Astrocyte (in vitro differentiated cells and primary cell): ENCODE data around the gene MARVELD1.

Source experiments
- EZH2 ChIP-seq: IDR thresholded peaks from 2 replicates; pipeline ENCODE4 v1.6.1; 2012; ENCODE audit warnings: mild to moderate bottlenecking, low read length, inconsistent platforms; ENCODE audit not compliant: insufficient read depth
- TF ChIP-seq, protein P1 (sequence below): IDR thresholded peaks from 2 replicates; pipeline ENCODE4 v1.5.1; 2011; ENCODE audit warnings: low read depth, mild to moderate bottlenecking, inconsistent platforms, low read length, moderate library complexity; ENCODE audit not compliant: insufficient read depth

DNA sequence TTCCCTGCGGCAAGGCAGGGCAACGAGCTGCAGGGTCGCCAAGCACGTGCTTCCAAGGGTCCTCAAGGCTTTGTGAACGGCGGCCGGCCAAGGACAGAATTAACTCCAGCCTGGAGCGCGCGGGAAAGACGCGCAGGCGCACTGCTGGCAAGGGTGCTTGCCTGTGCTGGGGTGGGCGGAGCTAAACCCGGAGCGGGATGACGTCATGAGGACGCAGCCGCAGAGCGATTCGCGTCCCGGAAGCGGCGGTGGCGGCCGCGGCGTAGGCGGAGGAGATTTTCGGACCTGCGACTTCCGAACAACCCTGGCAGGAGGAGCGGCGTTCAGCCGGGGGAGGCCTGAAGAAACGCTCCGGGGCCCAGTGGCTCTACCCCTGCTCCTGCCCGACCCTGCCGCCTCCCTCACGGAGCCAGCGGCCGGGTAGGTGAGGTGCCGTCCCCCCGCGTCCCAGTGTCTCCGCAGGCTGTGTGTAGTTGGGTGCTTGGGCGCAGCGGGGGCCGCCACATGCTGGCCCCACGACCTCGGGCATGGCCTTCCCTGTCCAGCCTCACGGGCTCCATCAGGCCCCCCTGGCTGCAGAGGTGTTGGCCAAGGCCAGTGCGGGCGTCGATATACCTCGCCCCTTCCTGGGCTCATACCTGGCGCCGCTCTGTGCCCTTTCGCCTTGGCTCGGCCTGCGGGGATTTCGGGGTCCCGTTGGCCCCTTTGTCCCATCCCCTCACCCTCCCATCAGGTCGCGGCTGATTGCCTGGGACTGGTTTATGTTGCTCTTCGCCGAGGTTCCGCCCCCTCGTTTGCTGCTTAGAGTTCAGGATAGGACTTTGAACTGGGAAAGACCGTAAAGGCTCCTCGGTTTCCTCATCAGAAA lies 23.6 kb downstream of the MARVELD1 start, which contains the start of gene ZFYVE27:
- TF ChIP-seq, protein P1, sequence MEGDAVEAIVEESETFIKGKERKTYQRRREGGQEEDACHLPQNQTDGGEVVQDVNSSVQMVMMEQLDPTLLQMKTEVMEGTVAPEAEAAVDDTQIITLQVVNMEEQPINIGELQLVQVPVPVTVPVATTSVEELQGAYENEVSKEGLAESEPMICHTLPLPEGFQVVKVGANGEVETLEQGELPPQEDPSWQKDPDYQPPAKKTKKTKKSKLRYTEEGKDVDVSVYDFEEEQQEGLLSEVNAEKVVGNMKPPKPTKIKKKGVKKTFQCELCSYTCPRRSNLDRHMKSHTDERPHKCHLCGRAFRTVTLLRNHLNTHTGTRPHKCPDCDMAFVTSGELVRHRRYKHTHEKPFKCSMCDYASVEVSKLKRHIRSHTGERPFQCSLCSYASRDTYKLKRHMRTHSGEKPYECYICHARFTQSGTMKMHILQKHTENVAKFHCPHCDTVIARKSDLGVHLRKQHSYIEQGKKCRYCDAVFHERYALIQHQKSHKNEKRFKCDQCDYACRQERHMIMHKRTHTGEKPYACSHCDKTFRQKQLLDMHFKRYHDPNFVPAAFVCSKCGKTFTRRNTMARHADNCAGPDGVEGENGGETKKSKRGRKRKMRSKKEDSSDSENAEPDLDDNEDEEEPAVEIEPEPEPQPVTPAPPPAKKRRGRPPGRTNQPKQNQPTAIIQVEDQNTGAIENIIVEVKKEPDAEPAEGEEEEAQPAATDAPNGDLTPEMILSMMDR: no peak
- TF ChIP-seq EZH2: no peak
